Measurements from ENCODE around the gene CD99. TPM values are rescaled to one million over a fixed set of nuclear protein-coding genes. Genes with fewer than 3 reads are reported as not detected.

CD99 gene
- total and polyA plus RNA-seq, 2 donors (not counting 1 experiment from before 2014, with no cell fraction given), result 70.7 to 133 TPM

DNA sequence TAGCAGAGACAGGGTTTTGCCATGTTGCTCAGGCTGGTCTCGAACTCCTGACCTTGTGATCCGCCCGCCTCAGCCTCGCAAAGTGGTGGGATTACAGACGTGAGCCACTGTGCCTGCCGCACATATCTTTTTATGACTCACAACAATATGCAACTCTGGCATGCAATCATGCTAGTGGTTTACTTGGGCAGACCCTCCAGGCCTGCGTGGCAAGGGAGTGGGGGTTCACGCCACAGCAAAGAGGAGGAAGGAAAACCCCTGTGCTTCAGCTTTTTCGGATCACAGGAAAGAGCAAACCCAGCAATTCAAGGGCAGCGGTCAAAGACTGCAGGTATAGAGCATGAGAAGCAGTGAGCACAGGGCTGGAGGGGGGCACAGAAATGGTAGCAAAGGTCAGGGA is 48.3 kb upstream of the CD99 start:
- Histone ChIP-seq H3K36me3 (replicated peaks in 1 of 2; ENCODE audit: control extremely low read depth in 1 of 2, control insufficient read depth in 1 of 2, extremely low read depth in 1 of 2, insufficient read depth in 2 of 2, low read length in 1 of 2) (peaks cover 0 to 6% of the 10 kb centered on the region in 2 experiments), H3K4me1 (ENCODE audit: control insufficient read depth in 2 of 2, insufficient read depth in 2 of 2, low read length in 2 of 2) (no peaks in the 10 kb centered on the region), H3K79me2 (ENCODE audit: control insufficient read depth, insufficient read depth, low read length) (no peaks in the 10 kb centered on the region), H2AFZ (ENCODE audit: insufficient read depth, low read depth, low read length, poor library complexity, severe bottlenecking) (no peak overlapping the region), H3K27ac (ENCODE audit: low read length in 2 of 2) (no peak overlapping the region), H3K9ac (ENCODE audit: low read length) (no peak overlapping the region), H3K9me3 (ENCODE audit: control extremely low read depth in 1 of 3, control insufficient read depth in 2 of 3, insufficient read depth in 1 of 3, low read length in 2 of 3) (no peaks in the 10 kb centered on the region), H3K4me3 (ENCODE audit: control extremely low read depth in 1 of 5, extremely low read depth in 1 of 5, insufficient read depth in 1 of 5, low read depth in 2 of 5, low read length in 4 of 5) (no peak overlapping the region), H3K27me3 (replicated peaks in 1 of 4; ENCODE audit: control extremely low read depth in 1 of 4, control insufficient read depth in 3 of 4, insufficient read depth in 4 of 4, low read length in 3 of 4) (no peaks in the 10 kb centered on the region), H3K4me2 (replicated peaks; ENCODE audit: low read depth, low read length, poor library complexity, severe bottlenecking) (no peak overlapping the region), H4K20me1 (ENCODE audit: control insufficient read depth, insufficient read depth, low read length, poor library complexity, severe bottlenecking) (no peaks in the 10 kb centered on the region)
- 85% methylated on average over 9 of the region's 10 CpGs for WGBS (ENCODE audit: insufficient coverage)
- DNase-seq (no peak), ATAC-seq (ENCODE audit: low read depth) (no peak)
- ChIA-PET POLR2A (no interaction called here), CTCF (no interaction called here)
- Mint-ChIP-seq H3K27ac (no peak overlapping the region), H3K4me1 (no peaks in the 10 kb centered on the region), H3K9me3 (ENCODE audit: insufficient read depth) (no peaks in the 10 kb centered on the region), H3K27me3 (no peaks in the 10 kb centered on the region), H3K4me3 (no peak overlapping the region)
- intact Hi-C loops (cut with micrococcal nuclease), result no loop called here
- TF ChIP-seq, protein P1, sequence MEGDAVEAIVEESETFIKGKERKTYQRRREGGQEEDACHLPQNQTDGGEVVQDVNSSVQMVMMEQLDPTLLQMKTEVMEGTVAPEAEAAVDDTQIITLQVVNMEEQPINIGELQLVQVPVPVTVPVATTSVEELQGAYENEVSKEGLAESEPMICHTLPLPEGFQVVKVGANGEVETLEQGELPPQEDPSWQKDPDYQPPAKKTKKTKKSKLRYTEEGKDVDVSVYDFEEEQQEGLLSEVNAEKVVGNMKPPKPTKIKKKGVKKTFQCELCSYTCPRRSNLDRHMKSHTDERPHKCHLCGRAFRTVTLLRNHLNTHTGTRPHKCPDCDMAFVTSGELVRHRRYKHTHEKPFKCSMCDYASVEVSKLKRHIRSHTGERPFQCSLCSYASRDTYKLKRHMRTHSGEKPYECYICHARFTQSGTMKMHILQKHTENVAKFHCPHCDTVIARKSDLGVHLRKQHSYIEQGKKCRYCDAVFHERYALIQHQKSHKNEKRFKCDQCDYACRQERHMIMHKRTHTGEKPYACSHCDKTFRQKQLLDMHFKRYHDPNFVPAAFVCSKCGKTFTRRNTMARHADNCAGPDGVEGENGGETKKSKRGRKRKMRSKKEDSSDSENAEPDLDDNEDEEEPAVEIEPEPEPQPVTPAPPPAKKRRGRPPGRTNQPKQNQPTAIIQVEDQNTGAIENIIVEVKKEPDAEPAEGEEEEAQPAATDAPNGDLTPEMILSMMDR (IDR thresholded peaks at IDR 0.05), result no peak
- TF ChIP-seq EZH2 (IDR thresholded peaks at IDR 0.05; ENCODE audit: borderline replicate concordance, insufficient read depth, low read depth, low read length, poor library complexity, severe bottlenecking), result no peak

DNA sequence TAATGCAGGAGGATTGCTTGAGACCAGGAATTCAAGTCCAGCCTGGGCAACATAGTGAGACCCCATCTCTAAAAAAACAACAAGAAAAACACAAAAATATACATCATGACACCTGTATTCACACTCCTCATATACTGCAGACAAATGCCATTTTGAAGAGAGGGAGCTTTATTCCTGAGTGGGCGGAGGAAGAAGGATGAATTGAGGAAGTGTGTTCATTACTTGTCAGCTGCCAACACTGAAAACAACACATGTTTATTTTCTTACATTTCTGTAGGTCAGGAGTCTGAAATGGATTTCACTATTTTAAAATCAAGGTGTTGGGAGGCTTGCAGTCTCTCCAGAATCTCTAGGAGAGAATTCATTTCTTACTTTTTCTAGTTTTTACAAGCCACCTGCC is 47.2 kb upstream of the CD99 start:
- no peak overlapping the region for H3K4me2 ChIP-seq (replicated peaks; ENCODE audit: low read depth, low read length, poor library complexity, severe bottlenecking)
- no peaks in the 10 kb centered on the region for H3K79me2 ChIP-seq (ENCODE audit: control insufficient read depth, insufficient read depth, low read length)
- H3K27ac ChIP-seq (ENCODE audit: low read length in 2 of 2), result no peak overlapping the region
- Mint-ChIP-seq H3K4me1 (no peaks in the 10 kb centered on the region), H3K27ac (no peak overlapping the region), H3K4me3 (no peak overlapping the region), H3K9me3 (ENCODE audit: insufficient read depth) (no peaks in the 10 kb centered on the region), H3K27me3 (no peaks in the 10 kb centered on the region)
- POLR2A ChIA-PET, result no interaction called here
- H3K9me3 ChIP-seq (ENCODE audit: control extremely low read depth in 1 of 3, control insufficient read depth in 2 of 3, insufficient read depth in 1 of 3, low read length in 2 of 3), result no peaks in the 10 kb centered on the region
- no peak overlapping the region for H3K9ac ChIP-seq (ENCODE audit: low read length)
- no peaks in the 10 kb centered on the region for H3K27me3 ChIP-seq (replicated peaks in 1 of 4; ENCODE audit: control extremely low read depth in 1 of 4, control insufficient read depth in 3 of 4, insufficient read depth in 4 of 4, low read length in 3 of 4)
- CTCF ChIA-PET, result no interaction called here
- no CpG with 5 or more reads among the region's 1 CpG for WGBS (ENCODE audit: insufficient coverage)
- DNase-seq (no peak), ATAC-seq (ENCODE audit: low read depth) (no peak)
- intact Hi-C loops (cut with micrococcal nuclease), result loop anchor here (1.0 kb wide), 1 partner anchor 168 kb away; no protein-coding TSS in a partner anchor
- no peak overlapping the region for H2AFZ ChIP-seq (ENCODE audit: insufficient read depth, low read depth, low read length, poor library complexity, severe bottlenecking)
- no peaks in the 10 kb centered on the region for H4K20me1 ChIP-seq (ENCODE audit: control insufficient read depth, insufficient read depth, low read length, poor library complexity, severe bottlenecking)
- TF ChIP-seq, protein P1 (IDR thresholded peaks at IDR 0.05), result no peak
- TF ChIP-seq EZH2 (IDR thresholded peaks at IDR 0.05; ENCODE audit: borderline replicate concordance, insufficient read depth, low read depth, low read length, poor library complexity, severe bottlenecking), result no peak
- no peaks in the 10 kb centered on the region for H3K4me1 ChIP-seq (ENCODE audit: control insufficient read depth in 2 of 2, insufficient read depth in 2 of 2, low read length in 2 of 2)
- peaks cover 0 to 6% of the 10 kb centered on the region in 2 experiments for H3K36me3 ChIP-seq (replicated peaks in 1 of 2; ENCODE audit: control extremely low read depth in 1 of 2, control insufficient read depth in 1 of 2, extremely low read depth in 1 of 2, insufficient read depth in 2 of 2, low read length in 1 of 2)
- H3K4me3 ChIP-seq (ENCODE audit: control extremely low read depth in 1 of 5, extremely low read depth in 1 of 5, insufficient read depth in 1 of 5, low read depth in 2 of 5, low read length in 4 of 5), result no peak overlapping the region

Data from B cell (primary cell).